Naive B cell (primary cell): Measurements from ENCODE around the gene RRP36. TPM values are rescaled to one million over a fixed set of nuclear protein-coding genes. Genes with fewer than 3 reads are reported as not detected.

Source experiments
- ATAC-seq, 2 donors: fragments of 150-1000 bp; cut with Tn5 transposase; 2 replicates each; pipeline ENCODE4 v1.10.0; 2021; ENCODE audit warnings: low read depth in 2 of 2, mild to moderate bottlenecking in 2 of 2, moderate library complexity in 2 of 2
- DNase-seq: peaks from one replicate; pipeline ENCODE4 v3.0.0; 2022
- H3K27ac Mint-ChIP-seq, 6 donors: one replicate each; pipeline ENCODE4 v1.8.0; 2020 to 2022; ENCODE audit warnings: mild to moderate bottlenecking in 6 of 6, mixed read lengths in 6 of 6, moderate library complexity in 5 of 6, inconsistent platforms in 2 of 6
- H3K27me3 Mint-ChIP-seq, 3 donors: one replicate each; pipeline ENCODE4 v1.8.0; 2021 to 2022; ENCODE audit warnings: mixed read lengths in 3 of 3, mild to moderate bottlenecking in 1 of 3
- H3K36me3 Mint-ChIP-seq, 2 donors: one replicate each; pipeline ENCODE4 v1.8.0; 2020 to 2022; ENCODE audit warnings: mixed read lengths in 2 of 2, inconsistent platforms in 1 of 2, mild to moderate bottlenecking in 1 of 2
- H3K4me1 Mint-ChIP-seq, 3 donors: one replicate each; pipeline ENCODE4 v1.8.0; 2020 to 2022; ENCODE audit warnings: mixed read lengths in 3 of 3, inconsistent platforms in 1 of 3, mild to moderate bottlenecking in 1 of 3, moderate library complexity in 1 of 3
- H3K4me3 Mint-ChIP-seq, 8 donors: one replicate each; pipeline ENCODE4 v1.8.0; 2020 to 2022; ENCODE audit warnings: mild to moderate bottlenecking in 8 of 8, mixed read lengths in 8 of 8, moderate library complexity in 8 of 8, inconsistent platforms in 2 of 8
- H3K9me3 Mint-ChIP-seq, 7 donors: one replicate each; pipeline ENCODE4 v1.8.0; 2020 to 2022; ENCODE audit warnings: mixed read lengths in 7 of 7, mild to moderate bottlenecking in 5 of 7, inconsistent platforms in 2 of 7, moderate library complexity in 1 of 7
- polyA plus RNA-seq, 6 donors: library from polyadenylated mRNA; unstranded; fragments of 300-500 nt; fragmentation: Illumina TruSeq; gene quantifications; one replicate each; pipeline ENCODE4 v1.2.3, GENCODE V29; 2021; ENCODE audit warnings: low read depth in 6 of 6

RRP36 gene
- polyA plus RNA-seq, 6 donors from 2014 or later: 27.8 to 55.0 (median 39.8) TPM

- peak overlapping the region; percentile 55 to 98 (median 91) for H3K27ac Mint-ChIP-seq
- H3K27me3 Mint-ChIP-seq: no peaks in the 10 kb centered on the region
- DNase-seq (no peak), ATAC-seq (no peak)
- no peaks in the 10 kb centered on the region for H3K9me3 Mint-ChIP-seq
- H3K4me1 Mint-ChIP-seq: peaks cover 16 to 42% (median 36%) of the 10 kb centered on the region in 3 donors
- peaks cover 0 to 5% of the 10 kb centered on the region in 2 donors for H3K36me3 Mint-ChIP-seq
- peak overlapping the region; percentile 51 to 95 (median 94) for H3K4me3 Mint-ChIP-seq
These were observed 30.9 kb downstream of the RRP36 start for GRCh38 chr6:43052225-43052841.

- Mint-ChIP-seq H3K4me3 (peak overlapping the region; percentile 91 to 98 (median 94)), H3K9me3 (no peaks in the 10 kb centered on the region), H3K36me3 (peaks cover 0 to 5% of the 10 kb centered on the region in 2 donors), H3K4me1 (peaks cover 16 to 48% (median 38%) of the 10 kb centered on the region in 3 donors), H3K27ac (peak overlapping the region; percentile 87 to 98 (median 95)), H3K27me3 (no peaks in the 10 kb centered on the region)
- ATAC-seq (peak; percentile 13 to 17), DNase-seq (no peak)
These were observed 31.6 kb downstream of the RRP36 start for GRCh38 chr6:43052842-43053544.

- Mint-ChIP-seq H3K36me3 (peaks cover 0 to 5% of the 10 kb centered on the region in 2 donors), H3K27me3 (no peaks in the 10 kb centered on the region), H3K27ac (peak within 1 kb of the TSS; percentile 87 to 98 (median 96)), H3K4me1 (peaks cover 20 to 55% (median 45%) of the 10 kb centered on the region in 3 donors), H3K9me3 (no peaks in the 10 kb centered on the region), H3K4me3 (peak within 1 kb of the TSS; percentile 91 to 98 (median 94))
- peak; percentile 77 for DNase-seq
- ATAC-seq: peak; percentile 98
These were observed 32.3 kb downstream of the RRP36 start, which contains the start of gene CUL7 for GRCh38 chr6:43053545-43054205. Gene CUL7 (minus strand): TSS chr6:43053851. CDS start chr6:43052788, 1,063 bp downstream.

- Mint-ChIP-seq H3K4me3 (peak overlapping the region; percentile 91 to 98 (median 94)), H3K9me3 (no peaks in the 10 kb centered on the region), H3K27ac (peak overlapping the region; percentile 87 to 98 (median 96)), H3K36me3 (peaks cover 0 to 5% of the 10 kb centered on the region in 2 donors), H3K27me3 (no peaks in the 10 kb centered on the region), H3K4me1 (peaks cover 22 to 62% (median 48%) of the 10 kb centered on the region in 3 donors)
- DNase-seq (no peak), ATAC-seq (no peak)
These were observed 33.0 kb downstream of the RRP36 start for GRCh38 chr6:43054206-43054943.

GRCh38 chr6:43055966-43056365, 34.5 kb downstream of the RRP36 start:
- Mint-ChIP-seq H3K27me3 (no peaks in the 10 kb centered on the region), H3K4me3 (peak overlapping the region in 6 of 8 donors; percentile 18 to 91 (median 64)), H3K27ac (peak overlapping the region in 2 of 6 donors; percentile 29 to 87), H3K36me3 (peaks cover 0 to 5% of the 10 kb centered on the region in 2 donors), H3K9me3 (no peaks in the 10 kb centered on the region), H3K4me1 (peaks cover 30 to 73% (median 57%) of the 10 kb centered on the region in 3 donors)
- ATAC-seq (no peak), DNase-seq (no peak)

GRCh38 chr6:43058531-43058930, 37.1 kb downstream of the RRP36 start:
- ATAC-seq: no peak
- peak overlapping the region in 5 of 6 donors; percentile 67 to 100 (median 98) for H3K27ac Mint-ChIP-seq
- H3K4me1 Mint-ChIP-seq: peaks cover 27 to 60% (median 52%) of the 10 kb centered on the region in 3 donors

GRCh38 chr6:43059168-43060033, 38.0 kb downstream of the RRP36 start, which contains the start of the genes KLC4 and MRPL2:
Gene KLC4 (plus strand): TSS chr6:43059631. CDS start chr6:43061336, 1,705 bp downstream.
Gene MRPL2 (minus strand): TSS chr6:43059434. CDS start chr6:43059381, 53 bp downstream.
- peaks cover 0 to 27% of the 10 kb centered on the region in 2 donors for H3K36me3 Mint-ChIP-seq
- H3K4me3 Mint-ChIP-seq: peak within 1 kb of the TSS; percentile 89 to 99 (median 98)
- no peaks in the 10 kb centered on the region for H3K27me3 Mint-ChIP-seq
- peaks cover 29 to 52% (median 44%) of the 10 kb centered on the region in 3 donors for H3K4me1 Mint-ChIP-seq
- H3K27ac Mint-ChIP-seq: peak within 1 kb of the TSS; percentile 98 to 100 (median 98)
- ATAC-seq (peak; percentile 95 to 96), DNase-seq (peak; percentile 97)
- no peaks in the 10 kb centered on the region for H3K9me3 Mint-ChIP-seq

More at GRCh38 chr6:43058531-43058930, 37.1 kb downstream of the RRP36 start:
- Mint-ChIP-seq H3K9me3 (no peaks in the 10 kb centered on the region), H3K4me3 (peak overlapping the region; percentile 89 to 99 (median 98)), H3K36me3 (peaks cover 0 to 20% of the 10 kb centered on the region in 2 donors), H3K27me3 (no peaks in the 10 kb centered on the region)
- no peak for DNase-seq

- Mint-ChIP-seq H3K4me3 (peak overlapping the region; percentile 89 to 99 (median 98)), H3K9me3 (no peaks in the 10 kb centered on the region), H3K27me3 (no peaks in the 10 kb centered on the region), H3K36me3 (peaks cover 4 to 32% of the 10 kb centered on the region in 2 donors), H3K4me1 (peaks cover 33 to 49% (median 43%) of the 10 kb centered on the region in 3 donors), H3K27ac (peak overlapping the region; percentile 98 to 100 (median 98))
- ATAC-seq: no peak
- DNase-seq: no peak
These were observed 38.8 kb downstream of the RRP36 start for GRCh38 chr6:43060034-43060754.

- DNase-seq: no peak
- no peak for ATAC-seq
- Mint-ChIP-seq H3K9me3 (no peaks in the 10 kb centered on the region), H3K27me3 (no peaks in the 10 kb centered on the region), H3K27ac (peak overlapping the region in 5 of 6 donors; percentile 32 to 98 (median 76)), H3K36me3 (peaks cover 4 to 29% of the 10 kb centered on the region in 2 donors), H3K4me1 (peaks cover 33 to 47% (median 38%) of the 10 kb centered on the region in 3 donors), H3K4me3 (peak overlapping the region; percentile 60 to 99 (median 98))
These were observed 39.6 kb downstream of the RRP36 start for GRCh38 chr6:43060755-43061633.

- Mint-ChIP-seq H3K27me3 (no peaks in the 10 kb centered on the region), H3K4me3 (peak overlapping the region in 1 of 8 donors; percentile 96), H3K4me1 (peaks cover 33 to 43% (median 36%) of the 10 kb centered on the region in 3 donors), H3K27ac (peak overlapping the region in 1 of 6 donors; percentile 73), H3K9me3 (no peaks in the 10 kb centered on the region), H3K36me3 (peaks cover 4 to 37% of the 10 kb centered on the region in 2 donors)
- ATAC-seq (no peak), DNase-seq (no peak)
These were observed 40.4 kb downstream of the RRP36 start for GRCh38 chr6:43061861-43062260.
